Stimulated activated CD8-positive, alpha-beta memory T cell treated with anti-CD3 and anti-CD28 coated beads, Interleukin-2, amount 100 ng/mL, for 1 hour (primary cell): Measurements from ENCODE around the gene SFXN4.
"Not testable (repeated sequence)": the region's sequence is repeated elsewhere in the genome, so short reads cannot be mapped to it uniquely, and the experiment has no call there.

Source experiments
- DNase-seq, 2 donors: peaks; one replicate each; pipeline ENCODE4 v3.0.0-alpha.2; 2020; ENCODE audit warnings: low read depth in 2 of 2

The SFXN4 gene

GRCh38 chr10:119190353-119190752 is 24.8 kb upstream of the SFXN4 start:
- DNase-seq: no peak

- no peak for DNase-seq
These were observed 24.3 kb upstream of the SFXN4 start for GRCh38 chr10:119189811-119190282.

DNA sequence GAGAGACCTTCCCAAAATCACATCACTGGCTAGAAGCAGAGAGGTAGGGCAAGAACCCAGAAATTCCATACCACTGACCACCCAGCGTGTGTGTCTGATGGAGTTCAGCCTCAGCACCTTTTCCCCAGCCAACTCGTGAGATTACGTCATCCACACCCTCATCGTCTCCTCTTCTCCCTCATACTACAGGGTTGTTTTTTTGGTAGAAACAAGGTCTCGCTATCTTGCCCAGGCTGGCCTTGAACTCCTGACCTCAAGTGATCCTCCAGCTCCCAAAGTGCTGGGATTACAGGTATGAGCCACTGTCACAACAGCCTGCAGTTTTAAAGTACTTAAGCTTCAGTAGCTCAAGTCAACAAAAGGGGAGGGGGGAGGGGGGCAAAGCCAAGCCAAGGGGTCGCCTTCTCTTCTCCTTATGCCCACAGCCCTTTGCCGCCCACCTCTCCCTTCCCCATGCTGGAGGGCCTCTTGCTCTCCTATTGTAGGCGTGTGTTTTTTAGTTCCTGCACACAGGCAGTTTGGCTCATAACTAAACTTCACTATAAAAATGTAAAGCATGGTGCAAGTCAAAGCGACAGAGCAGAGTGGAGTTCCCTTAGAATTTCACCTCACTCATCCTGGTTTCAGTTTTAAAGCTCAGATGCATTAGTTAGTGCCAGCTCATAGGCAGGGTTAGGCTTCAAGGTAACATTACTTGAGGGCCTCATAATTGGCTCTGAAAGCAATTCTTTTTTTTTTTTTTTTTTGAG is 18.3 kb upstream of the SFXN4 start:
- DNase-seq: no peak

DNA sequence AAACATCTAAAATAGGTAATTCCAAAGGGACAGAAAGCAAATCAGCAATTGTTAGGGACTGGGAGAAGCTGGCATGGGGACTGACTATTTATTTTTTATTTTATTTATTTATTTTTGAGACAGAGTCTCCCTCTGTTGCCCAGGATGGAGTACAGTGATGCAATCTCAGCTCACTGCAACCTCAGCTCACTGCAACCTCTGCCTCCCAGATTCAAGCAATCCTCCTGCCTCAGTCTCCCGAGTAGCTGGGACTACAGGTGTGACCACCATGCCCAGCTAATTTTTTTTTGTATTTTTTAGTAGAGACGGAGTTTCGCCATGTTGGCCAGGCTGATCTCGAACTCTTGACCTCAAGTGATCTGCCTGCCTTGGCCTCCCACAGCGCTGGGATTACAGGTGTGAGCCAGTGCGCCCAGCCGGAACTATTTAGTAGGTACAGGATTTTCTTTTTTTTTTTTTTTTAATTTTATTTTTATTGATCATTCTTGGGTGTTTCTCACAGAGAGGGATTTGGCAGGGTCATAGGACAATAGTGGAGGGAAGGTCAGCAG is 15.4 kb upstream of the SFXN4 start:
- not testable (repeated sequence) for DNase-seq

DNA sequence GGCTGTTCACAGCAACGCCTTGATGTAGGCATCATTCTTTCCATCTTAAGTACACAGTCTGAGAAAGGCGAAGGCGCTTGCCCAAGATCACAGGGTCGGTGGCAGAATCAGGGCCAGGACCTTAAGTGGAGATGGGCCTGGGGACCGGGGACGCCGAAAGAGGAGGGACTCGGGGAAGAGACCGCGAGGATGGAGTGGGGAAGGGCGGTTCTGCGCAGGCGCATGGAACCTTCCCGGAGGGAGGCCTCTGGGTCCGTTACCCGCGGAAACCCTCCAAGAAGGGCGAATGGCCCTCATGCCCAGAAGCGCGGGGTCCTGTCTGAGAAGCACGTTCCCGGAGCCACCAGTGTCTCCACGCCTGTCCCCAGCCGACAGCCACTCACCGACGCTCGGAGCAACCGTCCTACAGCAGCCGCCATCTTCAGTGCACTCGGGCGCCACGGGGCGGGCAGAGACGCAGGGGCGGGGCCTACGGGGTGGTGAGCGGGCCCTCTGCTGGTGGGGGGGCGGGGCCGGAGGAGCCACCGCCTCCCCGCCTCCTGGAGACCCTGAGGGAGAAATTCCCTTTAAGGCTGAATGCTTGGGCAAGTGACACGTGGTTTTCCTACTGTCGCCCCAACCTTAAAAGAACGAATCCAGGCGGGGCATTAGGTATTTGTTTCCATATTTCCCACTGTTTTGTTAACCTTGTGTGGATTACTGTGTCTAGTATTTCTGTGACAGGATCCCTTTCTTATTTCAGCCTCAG is 13.0 kb upstream of the SFXN4 start, which contains the start of gene PRDX3:
Gene PRDX3 (minus strand): TSS at position 441 of the 748 bp plus-strand sequence. CDS start 22 bp downstream, at position 419.
- DNase-seq: peak; percentile 80 to 88

- no peak for DNase-seq
These were observed 12.3 kb upstream of the SFXN4 start for GRCh38 chr10:119177708-119178371.

DNA sequence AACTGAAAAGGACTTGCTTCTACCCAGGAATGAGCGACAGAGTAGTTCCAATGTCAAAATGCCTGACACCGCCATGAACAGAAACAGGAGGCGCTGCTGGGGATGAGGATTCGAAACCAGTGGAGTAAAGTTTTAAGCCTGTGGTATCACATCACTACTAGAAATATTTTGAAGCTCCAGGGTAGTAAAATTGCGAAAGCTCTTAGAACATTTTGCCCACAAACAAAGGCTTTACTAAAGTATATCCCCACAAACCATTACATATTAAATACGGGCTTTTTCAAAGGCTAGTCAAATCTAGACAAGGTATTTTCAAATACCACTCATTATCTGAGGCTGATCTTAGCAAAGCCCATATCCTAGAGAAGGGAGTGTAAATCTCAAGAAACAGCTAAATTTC is 10.7 kb upstream of the SFXN4 start:
- DNase-seq: no peak

GRCh38 chr10:119174109-119174508 is 8.6 kb upstream of the SFXN4 start:
- DNase-seq: no peak

GRCh38 chr10:119167041-119167440 is 1.5 kb upstream of the SFXN4 start:
- no peak for DNase-seq

GRCh38 chr10:119166564-119166963 is 1.1 kb upstream of the SFXN4 start:
- DNase-seq: no peak

GRCh38 chr10:119166118-119166500 is 595 bp upstream of the SFXN4 start:
- no peak for DNase-seq

DNA sequence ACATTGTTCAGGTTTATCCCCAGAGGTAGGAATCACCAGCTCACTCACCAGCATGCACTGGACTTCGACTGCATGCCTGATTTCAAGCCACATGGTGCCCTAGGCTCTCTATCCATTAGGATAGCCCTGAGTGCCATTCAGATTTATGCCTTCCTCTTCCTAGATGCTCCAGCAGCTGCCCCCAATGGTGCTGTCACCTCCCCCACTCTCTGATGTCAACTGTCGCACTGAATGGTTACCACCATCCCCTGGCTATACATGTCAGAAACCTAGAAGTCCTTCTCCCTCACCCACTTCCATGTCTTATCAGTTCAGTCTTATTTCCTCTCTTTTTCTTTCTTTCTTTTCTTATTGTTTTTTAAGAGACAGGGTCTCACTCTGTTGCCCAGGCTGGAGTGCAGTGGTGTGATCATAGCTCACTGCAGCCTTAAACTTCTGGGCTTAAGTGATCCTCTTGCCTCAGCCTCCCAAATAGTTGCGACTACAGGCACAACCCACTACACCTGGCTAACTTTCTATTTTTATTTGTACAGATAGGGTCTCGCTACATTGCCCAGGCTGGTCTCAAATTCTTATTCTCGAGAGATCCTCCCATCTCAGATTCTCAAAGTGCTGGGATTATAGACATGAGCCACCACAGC is 2.9 kb downstream of the SFXN4 start:
- no peak for DNase-seq

- DNase-seq: no peak
These were observed 3.6 kb downstream of the SFXN4 start for GRCh38 chr10:119161680-119162451.

DNA sequence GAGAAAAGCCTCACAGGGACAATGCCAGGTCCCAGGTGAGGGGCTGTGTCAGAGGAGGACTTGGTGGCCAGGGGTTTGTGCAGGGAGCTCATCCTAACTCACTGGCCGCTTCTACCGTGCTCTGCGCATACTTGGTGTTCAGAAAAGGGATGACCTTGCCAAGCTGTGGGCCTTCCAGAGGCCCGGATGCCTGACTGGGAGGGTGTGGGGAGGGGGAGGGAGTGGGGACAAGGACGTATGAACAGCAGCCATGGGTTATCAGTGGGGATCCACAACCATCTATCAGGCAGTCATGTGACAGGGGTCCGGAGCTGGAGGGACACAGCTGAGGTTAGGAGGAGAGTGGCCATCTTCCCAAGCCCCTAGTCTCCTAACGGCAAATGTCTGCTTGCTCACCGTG is 6.2 kb downstream of the SFXN4 start:
- no peak for DNase-seq

DNA sequence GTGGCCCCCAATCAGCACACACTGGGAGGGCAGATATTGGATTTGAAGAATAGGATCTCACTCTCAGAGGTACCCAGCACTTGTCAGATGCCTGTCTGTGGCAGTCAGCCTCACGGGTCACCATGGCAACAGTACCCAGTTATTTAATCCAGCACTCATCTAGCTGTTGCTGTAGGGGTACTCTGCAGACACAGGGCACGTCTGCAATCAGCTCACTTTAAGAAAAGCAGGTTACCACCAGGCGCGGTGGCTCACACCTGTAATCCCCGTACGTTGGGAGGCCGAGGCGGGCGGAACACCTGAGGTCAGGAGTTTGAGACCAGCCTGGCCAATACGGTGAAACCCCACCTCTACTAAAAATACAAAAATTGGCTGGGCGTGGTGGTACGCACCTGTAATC is 11.9 kb downstream of the SFXN4 start:
- no peak for DNase-seq

- no peak for DNase-seq
These were observed 12.5 kb downstream of the SFXN4 start for GRCh38 chr10:119153041-119153440.

DNA sequence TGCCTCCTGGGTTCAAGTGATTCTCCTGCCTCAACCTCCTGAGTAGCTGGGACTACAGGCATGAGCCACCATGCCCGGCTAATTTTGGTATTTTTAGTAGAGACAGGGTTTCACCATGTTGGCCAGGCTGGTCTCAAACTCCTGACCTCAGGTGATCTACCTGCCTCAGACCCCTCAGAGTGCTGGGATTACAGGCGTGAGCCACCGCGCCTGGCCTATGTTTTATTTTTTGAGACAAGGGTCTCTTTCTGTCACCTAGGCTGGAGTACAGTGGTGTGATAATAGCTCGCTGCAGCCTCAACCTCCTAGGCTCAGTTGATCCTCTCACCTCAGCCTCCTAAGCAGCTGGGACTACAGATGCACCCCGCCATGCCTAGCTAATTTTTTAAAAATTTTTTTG is 13.9 kb downstream of the SFXN4 start:
- not testable (repeated sequence) for DNase-seq

DNA sequence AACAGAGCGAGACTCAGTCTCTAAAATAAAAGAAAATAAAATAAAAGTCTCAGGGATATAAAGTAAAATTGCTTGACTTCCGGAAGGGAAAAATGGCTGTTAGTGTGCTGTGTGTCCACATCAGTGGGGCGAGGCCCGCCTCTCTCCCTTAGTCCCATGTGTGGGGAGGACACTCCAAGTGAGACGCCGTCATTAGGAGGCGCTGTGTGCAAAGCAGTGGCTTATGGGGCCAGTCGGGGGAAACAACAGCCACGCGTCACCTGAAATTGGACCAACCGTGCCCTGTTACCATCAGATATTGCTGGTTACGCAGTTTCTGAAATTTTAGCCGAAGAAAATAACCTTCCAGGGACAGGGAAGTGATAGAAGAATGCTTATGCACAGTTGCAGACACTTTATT is 15.8 kb downstream of the SFXN4 start:
- no peak for DNase-seq

GRCh38 chr10:119149157-119149556 is 16.4 kb downstream of the SFXN4 start:
- DNase-seq: no peak

DNA sequence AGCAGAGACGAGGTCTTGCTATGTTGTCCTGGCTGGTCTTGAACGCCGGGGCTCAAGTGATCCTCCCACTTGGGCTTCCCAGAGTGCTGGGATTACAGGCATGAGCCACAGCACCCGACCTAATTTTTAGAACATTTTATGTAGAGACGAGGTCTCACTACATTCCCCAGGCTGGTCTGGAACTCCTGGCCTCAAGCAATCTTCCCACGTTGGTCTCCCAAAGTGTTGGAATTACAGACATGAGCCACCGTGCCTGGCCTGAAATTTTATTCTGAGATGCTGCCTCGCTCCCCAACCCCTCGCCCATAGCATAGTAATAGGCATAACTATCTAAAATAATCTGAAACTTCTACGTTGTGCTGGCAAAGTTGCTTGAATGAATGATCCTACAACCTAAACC is 21.9 kb downstream of the SFXN4 start:
- no peak for DNase-seq
